Breast epithelium (tissue), 4 donors: ENCODE results near the gene RSU1. TPM values are rescaled to one million over a fixed set of nuclear protein-coding genes. Genes with fewer than 3 reads are reported as not detected.
"Not testable (repeated sequence)": the region's sequence is repeated elsewhere in the genome, so short reads cannot be mapped to it uniquely, and the experiment has no call there.

Experiments used
- DNase-seq, 2 donors: peaks; one replicate each; pipeline ENCODE4 v3.0.0-alpha.2; 2019; ENCODE audit warnings: low spot score in 2 of 2
- H3K27ac ChIP-seq, 2 donors: fragments of 200-600 bp; sonication (generic) in 1 of 2; one replicate each; pipeline ENCODE4 v1.5.1; 2016 to 2019; ENCODE audit warnings: mild to moderate bottlenecking in 1 of 2
- H3K27me3 ChIP-seq, 2 donors: fragments of 200-600 bp; sonication (generic) in 1 of 2; one replicate each; pipeline versions ENCODE4 v1.5.1 to v1.6.0; 2017 to 2019; ENCODE audit warnings: control low read depth in 1 of 2, mild to moderate bottlenecking in 1 of 2
- H3K36me3 ChIP-seq: fragments of 200-600 bp; one replicate; pipeline ENCODE4 v1.5.1; 2019
- H3K4me1 ChIP-seq, 2 donors: fragments of 200-600 bp; sonication (generic); one replicate each; pipeline ENCODE4 v1.5.1; 2016 to 2019; ENCODE audit warnings: control low read depth in 1 of 2
- H3K4me3 ChIP-seq, 3 donors: fragments of 200-600 bp; sonication (generic); 1 replicate in 2 of 3; 2 replicates in 1 of 3; pipeline ENCODE4 v1.5.1; 2016 to 2019; ENCODE audit warnings: mild to moderate bottlenecking in 3 of 3, moderate library complexity in 2 of 3
- H3K9me3 ChIP-seq, 2 donors: fragments of 200-600 bp; sonication (generic) in 1 of 2; one replicate each; pipeline ENCODE4 v1.5.1; 2016 to 2019; ENCODE audit warnings: control low read depth in 1 of 2
- CTCF ChIP-seq, 3 donors: fragments of 450-650 bp; IDR thresholded peaks; one replicate each; pipeline ENCODE4 v1.5.1; 2016 to 2017; ENCODE audit warnings: antibody characterized with exemption in 3 of 3, mild to moderate bottlenecking in 3 of 3, moderate library complexity in 3 of 3
- POLR2A ChIP-seq: fragments of 450-650 bp; IDR thresholded peaks from one replicate; pipeline ENCODE4 v1.6.1; 2016; ENCODE audit warnings: antibody characterized with exemption, mild to moderate bottlenecking, moderate library complexity
- POLR2AphosphoS5 ChIP-seq, 3 donors: sonication (generic); formaldehyde crosslinking; IDR thresholded peaks; one replicate each; pipeline ENCODE4 v1.6.1; 2017; ENCODE audit warnings: antibody characterized with exemption in 3 of 3
- intact Hi-C: fragments of 100-400 bp; cut with DNase I; formaldehyde crosslinking; loops from one replicate; pipeline ENCODE4 v1.15.1; 2023; ENCODE audit warnings: low total_unique reads
- total RNA-seq, 3 donors: library from RNA; depleted of rRNA; stranded (reverse); fragments of >200 nt; gene quantifications; one replicate each; pipeline ENCODE4 v1.1.0, GENCODE V29; 2016

RSU1 gene
- total RNA-seq, 3 donors from 2014 or later, result 60.9 to 74.1 (median 63.6) TPM

DNA sequence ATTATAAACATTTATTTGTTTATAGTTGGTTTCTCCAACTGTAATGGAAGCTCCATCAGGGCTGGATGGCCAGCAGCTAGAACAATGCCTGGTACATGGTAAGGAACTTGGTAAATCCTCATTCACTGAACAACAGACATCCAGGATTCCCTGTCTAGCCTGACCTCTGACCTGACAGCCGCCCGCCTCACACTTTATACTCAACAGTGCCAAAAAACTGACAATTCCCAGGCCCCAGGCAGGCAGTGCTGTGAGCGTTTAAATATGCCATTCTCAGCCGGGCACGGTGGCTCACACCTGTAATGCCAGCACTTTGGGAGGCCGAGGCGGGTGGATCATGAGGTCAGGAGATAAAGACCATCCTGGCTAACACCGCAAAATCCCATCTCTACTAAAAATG is 55.9 kb downstream of the RSU1 start:
- intact Hi-C loops, result no loop called here
- H3K9me3 ChIP-seq, result no peaks in the 10 kb centered on the region
- H3K4me1 ChIP-seq, result no peaks in the 10 kb centered on the region
- no peak for TF ChIP-seq CTCF (IDR thresholded peaks at IDR 0.05)
- TF ChIP-seq POLR2A, result no peak
- no peak for TF ChIP-seq POLR2AphosphoS5 (IDR thresholded peaks at IDR 0.05)
- no peaks in the 10 kb centered on the region for H3K36me3 ChIP-seq
- no peak for DNase-seq
- H3K27me3 ChIP-seq, result no peaks in the 10 kb centered on the region
- H3K27ac ChIP-seq, result no peak overlapping the region
- H3K4me3 ChIP-seq, result no peak overlapping the region

DNA sequence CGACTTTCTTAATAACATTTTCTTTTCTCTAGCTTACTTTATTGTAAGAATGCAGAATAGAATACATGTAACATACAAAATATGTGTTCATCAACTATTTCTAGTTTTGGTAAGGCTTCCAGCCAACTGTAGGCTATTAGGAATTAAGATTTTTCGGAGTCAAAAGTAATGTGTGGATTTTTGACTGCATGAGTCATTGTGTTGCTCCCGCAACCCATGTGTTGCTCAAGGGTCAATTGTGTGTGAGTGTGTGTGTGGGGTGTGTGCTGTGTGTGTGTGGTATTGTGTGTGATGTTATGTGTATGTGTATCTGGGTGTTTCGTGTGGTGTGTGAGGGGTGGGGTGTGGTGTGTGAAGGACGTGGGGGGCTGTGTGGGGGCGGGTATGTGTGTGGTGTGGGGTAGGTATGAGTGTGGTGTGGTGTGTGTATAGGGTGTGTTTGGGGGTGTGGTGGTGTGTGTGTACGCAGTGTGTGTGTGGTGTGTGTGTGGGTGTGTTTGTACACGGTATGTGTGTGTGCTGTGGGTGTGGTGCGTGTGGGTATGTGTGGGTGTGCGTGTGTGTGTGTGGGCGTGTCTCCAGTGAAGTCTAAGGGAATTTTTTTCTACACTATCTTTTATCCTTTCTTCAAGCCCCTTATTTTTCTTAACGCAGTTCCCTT is 60.5 kb downstream of the RSU1 start:
- Histone ChIP-seq H3K4me3 (no peak overlapping the region), H3K27ac (no peak overlapping the region), H3K9me3 (no peaks in the 10 kb centered on the region), H3K4me1 (no peaks in the 10 kb centered on the region), H3K36me3 (no peaks in the 10 kb centered on the region), H3K27me3 (no peaks in the 10 kb centered on the region)
- no peak for TF ChIP-seq POLR2AphosphoS5 (IDR thresholded peaks at IDR 0.05)
- no peak for TF ChIP-seq POLR2A
- TF ChIP-seq CTCF (IDR thresholded peaks at IDR 0.05), result no peak
- intact Hi-C loops, result no loop called here
- DNase-seq, result no peak

DNA sequence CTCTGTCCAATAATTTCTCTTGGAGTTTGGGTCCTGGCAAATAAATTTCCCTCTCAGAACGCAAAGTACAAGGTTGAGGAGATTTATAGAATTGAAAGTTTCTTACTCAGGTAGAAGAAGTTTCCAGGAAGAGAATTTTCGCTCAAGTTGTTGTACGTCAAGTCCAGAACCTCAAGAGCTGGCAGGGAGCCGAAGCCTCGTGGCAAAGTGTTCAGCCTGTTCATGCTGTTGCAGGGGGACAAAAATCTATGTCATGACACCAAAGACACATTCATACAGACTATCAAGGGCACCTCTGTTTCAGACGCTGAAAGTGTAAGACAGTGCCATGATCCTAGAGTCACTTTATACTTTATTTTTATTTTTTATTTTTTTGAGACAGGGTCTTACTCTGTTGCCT is 62.5 kb downstream of the RSU1 start:
- H3K4me3 ChIP-seq, result no peak overlapping the region
- no peak overlapping the region for H3K27ac ChIP-seq
- no peaks in the 10 kb centered on the region for H3K27me3 ChIP-seq
- DNase-seq, result no peak
- TF ChIP-seq POLR2A (no peak), CTCF (IDR thresholded peaks at IDR 0.05) (no peak), POLR2AphosphoS5 (IDR thresholded peaks at IDR 0.05) (no peak)
- H3K9me3 ChIP-seq, result no peaks in the 10 kb centered on the region
- intact Hi-C loops, result no loop called here
- no peaks in the 10 kb centered on the region for H3K4me1 ChIP-seq
- no peaks in the 10 kb centered on the region for H3K36me3 ChIP-seq

DNA sequence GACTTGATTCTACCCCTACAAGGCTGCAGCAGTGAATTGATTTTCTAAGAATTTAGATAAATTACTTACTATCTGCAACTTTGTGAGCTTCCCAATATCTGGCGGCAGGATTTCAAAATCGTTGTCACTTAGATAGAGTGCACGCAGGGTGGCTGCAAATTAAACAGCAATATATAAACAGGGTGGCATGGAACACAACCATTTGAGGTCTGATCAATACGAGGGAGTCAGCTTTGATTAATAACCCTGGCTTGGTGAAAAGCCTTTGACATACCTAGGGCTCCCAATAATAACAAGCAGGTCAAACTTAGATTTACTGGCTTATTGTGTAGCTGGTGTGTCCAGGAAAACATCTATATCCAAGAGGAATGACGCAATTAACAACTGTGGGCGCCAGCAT is 64.4 kb downstream of the RSU1 start:
- H3K4me1 ChIP-seq, H3K27me3 ChIP-seq, intact Hi-C loops, H3K4me3 ChIP-seq, H3K27ac ChIP-seq, DNase-seq, H3K9me3 ChIP-seq, H3K36me3 ChIP-seq: not testable (repeated sequence)

- H3K4me3 ChIP-seq, result no peak overlapping the region
- no peaks in the 10 kb centered on the region for H3K27me3 ChIP-seq
- H3K36me3 ChIP-seq, result no peaks in the 10 kb centered on the region
- H3K9me3 ChIP-seq, result no peaks in the 10 kb centered on the region
- H3K4me1 ChIP-seq, result no peaks in the 10 kb centered on the region
- DNase-seq, result no peak
- intact Hi-C loops, result no loop called here
- TF ChIP-seq POLR2AphosphoS5 (IDR thresholded peaks at IDR 0.05) (no peak), CTCF (IDR thresholded peaks at IDR 0.05) (no peak), POLR2A (no peak)
- no peak overlapping the region for H3K27ac ChIP-seq
These were observed 65.1 kb downstream of the RSU1 start for GRCh38 chr10:16752099-16752498.

DNA sequence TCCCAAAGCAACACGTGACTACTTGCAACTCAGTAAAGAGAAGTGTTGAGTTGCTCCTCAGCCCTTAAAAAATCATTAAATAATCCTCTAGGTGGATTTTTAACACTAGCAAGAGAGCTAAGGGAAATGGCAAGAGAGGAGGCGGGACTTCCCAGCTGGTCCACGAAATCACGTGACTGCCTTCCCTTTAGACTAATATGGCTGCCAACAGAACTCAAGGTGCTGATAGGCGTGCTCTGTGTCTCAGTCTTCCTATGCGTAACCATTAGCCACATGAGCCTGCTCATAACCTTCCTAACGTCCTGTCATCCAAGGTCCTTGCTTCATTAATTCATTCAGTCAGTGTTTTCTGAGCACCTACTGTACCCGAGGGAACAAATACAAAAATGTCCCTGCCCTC is 66.0 kb downstream of the RSU1 start:
- no peaks in the 10 kb centered on the region for H3K9me3 ChIP-seq
- H3K36me3 ChIP-seq, result no peaks in the 10 kb centered on the region
- no peaks in the 10 kb centered on the region for H3K4me1 ChIP-seq
- TF ChIP-seq CTCF (IDR thresholded peaks at IDR 0.05), result no peak
- TF ChIP-seq POLR2A, result no peak
- no peak for TF ChIP-seq POLR2AphosphoS5 (IDR thresholded peaks at IDR 0.05)
- H3K27ac ChIP-seq, result no peak overlapping the region
- H3K27me3 ChIP-seq, result no peaks in the 10 kb centered on the region
- no peak overlapping the region for H3K4me3 ChIP-seq
- intact Hi-C loops, result no loop called here
- DNase-seq, result no peak
